Stimulated activated naive CD4-positive, alpha-beta T cell treated with Interleukin-2 at 50 U/mL for 16 hours (primary cell): ENCODE measurements around the gene MYO1F.
"Not testable (repeated sequence)": the region's sequence is repeated elsewhere in the genome, so short reads cannot be mapped to it uniquely, and the experiment has no call there.

Source experiments
- DNase-seq: peaks from one replicate; lab custom pipeline; 2025; lab: John Stamatoyannopoulos, UW

The MYO1F gene

DNA sequence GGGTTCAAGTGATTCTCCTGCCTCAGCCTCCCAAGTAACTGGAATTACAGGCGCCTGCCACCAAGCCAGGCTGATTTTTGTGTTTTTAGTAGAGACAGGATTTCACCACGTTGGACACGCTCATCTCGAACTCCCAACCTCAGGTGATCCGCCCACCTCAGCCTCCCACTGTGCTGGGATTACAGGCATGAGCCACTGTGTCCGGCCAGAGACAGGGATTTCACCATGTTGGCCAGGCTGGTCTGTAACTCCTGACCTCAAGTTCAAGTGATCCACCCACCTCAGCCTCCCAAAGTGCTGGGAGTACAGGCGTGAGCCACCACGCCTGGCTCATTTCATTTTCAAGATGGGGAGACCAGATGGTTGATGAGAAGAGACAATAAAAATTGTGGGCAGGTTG, 12.4 kb downstream of the MYO1F start:
- DNase-seq = not testable (repeated sequence)

DNA sequence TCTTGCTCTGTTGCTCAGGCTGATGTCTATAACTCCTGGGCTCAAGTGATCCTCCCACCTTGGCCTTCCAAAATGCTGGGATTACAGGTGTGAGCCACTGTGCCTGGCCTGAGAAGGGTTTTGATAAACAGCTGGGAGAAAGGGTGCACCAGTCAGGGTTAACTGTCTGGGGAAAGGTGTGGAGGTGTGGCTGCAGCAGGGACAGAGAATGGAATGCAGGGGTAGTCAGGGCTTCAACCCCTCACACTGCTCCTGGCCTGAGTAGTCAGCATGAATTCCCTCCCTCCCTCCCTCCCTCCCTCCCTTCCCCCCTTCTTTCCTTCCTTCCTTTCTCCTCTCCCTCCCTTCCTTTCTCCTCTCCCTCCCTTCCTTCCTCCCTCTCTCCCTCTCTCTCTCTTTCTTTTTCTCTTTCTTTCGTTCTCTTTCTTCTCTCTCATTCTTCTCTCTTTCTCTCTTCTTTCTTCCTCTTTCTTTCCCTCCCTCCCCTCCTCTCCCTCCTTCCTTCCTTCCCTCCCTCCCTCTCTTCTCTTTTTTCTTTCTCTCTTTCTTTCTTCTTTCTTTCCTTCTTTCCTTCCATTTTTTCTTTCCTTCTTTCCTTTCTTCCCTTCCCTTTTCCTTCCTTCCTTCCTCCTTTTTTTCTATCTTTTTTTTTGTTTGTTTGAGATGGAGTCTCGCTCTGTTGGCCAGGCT, 16.0 kb downstream of the MYO1F start:
- no peak for DNase-seq

DNA sequence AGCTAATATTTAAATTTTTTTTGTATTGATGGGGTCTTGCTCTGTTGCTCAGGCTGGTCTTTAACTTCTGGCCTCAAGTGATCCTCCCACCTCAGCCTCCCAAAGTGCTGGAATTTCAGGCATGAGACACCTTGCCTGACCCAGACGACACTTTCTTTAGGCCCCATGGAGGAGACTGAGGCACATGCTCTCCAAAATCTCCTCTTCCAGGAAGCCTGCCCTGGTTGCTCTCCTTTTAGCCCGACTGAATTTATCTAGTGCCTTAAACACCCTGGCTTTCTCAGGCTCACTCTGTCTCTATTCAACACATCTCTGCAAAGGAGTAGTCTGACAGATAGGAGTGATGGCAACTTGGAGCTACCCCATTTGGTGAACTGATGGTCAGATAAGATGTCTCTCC, 18.9 kb downstream of the MYO1F start:
- DNase-seq = no peak

DNA sequence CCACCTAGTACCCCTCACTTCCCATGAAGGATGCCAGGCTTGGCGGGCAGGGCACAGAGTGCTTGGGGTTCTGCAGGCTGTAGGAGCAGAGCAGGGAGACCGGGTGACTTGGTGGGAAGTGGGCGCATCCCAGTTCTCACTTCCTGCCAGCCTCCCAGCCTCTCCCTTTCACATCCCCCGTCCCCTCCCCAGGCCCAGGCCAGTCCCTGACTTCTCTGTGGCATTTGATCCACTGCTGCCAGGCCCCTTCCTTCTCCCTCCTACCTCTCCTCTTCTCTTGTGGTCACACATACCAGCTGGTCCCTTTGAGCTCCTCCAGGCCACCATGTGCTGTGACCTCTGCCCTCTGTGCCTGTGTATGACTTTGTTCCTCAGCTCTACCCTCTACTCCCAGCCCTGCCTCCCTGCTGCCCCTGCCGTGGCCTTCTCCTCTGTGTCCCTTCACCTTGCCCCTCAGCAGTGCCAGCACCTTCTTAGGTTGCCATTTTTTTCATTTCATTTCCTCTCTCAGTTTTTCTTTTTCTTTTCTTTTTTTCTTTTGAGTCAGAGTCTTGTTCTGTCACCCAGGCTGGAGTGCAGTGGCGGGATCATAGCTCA, 19.5 kb downstream of the MYO1F start:
- DNase-seq = no peak

DNA sequence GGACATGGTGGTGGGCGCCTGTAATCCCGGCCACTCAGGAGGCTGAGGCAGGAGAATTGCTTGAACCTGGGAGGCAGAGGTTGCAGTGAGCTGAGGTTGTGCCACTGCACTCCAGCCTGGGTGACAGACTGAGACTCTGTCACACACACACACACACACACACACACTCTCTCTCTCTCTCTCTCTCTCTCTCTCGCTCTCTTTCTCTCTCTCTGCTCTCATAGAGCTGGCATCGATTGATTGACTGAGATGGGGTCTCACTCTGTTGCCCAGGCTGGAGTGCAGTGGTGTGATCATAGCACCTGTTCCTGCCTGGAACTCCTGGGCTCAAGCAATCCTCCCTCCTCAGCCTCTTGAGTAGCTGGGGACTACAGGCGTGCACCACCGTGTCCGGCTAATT, 23.5 kb downstream of the MYO1F start:
- DNase-seq = not testable (repeated sequence)

DNA sequence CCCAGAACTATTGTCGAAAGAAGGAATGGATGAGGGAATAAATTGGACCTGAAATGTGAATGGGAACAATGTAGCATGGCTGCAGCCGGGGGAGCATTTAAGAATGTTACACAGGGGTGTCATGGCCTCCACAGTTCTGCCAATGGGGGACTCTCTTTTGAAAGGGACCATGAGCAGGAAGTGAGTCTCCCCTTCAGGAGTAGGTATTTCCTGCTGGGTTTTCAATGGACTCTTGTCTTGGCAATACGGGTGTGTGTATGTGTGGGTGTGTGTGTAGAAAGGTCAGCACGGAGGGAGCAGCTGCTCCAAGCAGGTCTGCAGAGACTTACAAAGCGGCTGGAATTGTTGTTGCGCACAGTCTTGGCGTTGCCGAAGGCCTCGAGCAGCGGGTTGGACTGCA, 24.4 kb downstream of the MYO1F start:
- no peak for DNase-seq

DNA sequence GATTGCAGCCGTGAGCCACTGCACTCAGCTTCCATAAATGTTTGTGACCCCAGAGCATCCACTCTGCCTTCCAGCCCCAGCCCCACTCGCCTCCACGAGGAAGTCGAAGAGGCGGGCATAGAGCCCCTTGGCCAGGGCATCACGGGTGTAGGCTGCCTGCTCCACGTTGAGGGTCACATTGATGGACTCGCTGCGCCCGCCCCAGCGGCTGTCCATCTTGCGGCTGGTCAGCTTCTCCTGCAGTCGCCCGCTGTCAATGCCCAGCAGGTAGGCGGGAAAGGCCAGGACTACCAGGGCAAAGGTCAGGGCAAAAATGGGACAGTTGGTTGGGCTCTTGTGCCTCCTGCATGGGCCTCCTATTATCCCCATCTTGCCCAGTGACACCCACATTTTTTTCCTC, 27.2 kb downstream of the MYO1F start:
- no peak for DNase-seq

DNA sequence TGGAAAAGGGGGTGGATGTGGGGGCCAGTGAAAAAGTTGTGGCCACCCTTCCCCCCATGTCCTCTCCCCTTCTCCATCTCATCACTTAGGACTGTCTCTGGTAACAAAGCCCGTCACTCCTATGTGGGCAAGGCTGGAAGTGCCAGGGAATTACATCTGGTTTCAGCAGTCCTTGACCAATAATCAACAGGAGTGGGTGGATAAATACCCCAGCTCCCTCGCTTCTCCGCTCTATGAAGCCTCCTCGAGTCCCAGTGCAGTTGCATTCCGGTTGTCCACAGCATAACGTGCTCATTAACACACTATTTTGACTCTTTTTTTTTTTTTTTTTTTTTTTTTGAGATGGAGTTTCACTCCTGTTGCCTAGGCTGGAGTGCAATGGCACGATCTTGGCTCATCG, 31.5 kb downstream of the MYO1F start:
- no peak for DNase-seq

DNA sequence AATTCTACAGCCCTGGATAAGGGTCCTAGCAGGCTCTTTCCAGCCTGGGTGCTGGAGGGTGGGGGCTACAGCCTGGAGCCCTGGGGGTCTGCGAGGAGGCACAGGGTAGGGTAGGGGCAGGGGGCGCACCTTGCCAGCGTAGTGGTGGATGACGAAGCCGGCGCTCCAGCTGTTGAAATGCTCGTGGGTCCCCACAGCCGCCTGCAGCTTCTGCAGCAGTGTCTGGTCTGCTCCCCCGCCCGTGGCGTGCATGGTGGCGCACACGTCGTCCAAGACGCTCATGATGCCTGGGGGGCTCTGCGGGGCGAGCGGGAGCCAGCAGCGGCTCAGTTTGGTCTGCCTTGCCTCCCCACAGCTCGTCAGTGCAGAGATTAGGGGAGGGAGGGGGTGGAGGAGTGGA, 33.1 kb downstream of the MYO1F start:
- no peak for DNase-seq

DNA sequence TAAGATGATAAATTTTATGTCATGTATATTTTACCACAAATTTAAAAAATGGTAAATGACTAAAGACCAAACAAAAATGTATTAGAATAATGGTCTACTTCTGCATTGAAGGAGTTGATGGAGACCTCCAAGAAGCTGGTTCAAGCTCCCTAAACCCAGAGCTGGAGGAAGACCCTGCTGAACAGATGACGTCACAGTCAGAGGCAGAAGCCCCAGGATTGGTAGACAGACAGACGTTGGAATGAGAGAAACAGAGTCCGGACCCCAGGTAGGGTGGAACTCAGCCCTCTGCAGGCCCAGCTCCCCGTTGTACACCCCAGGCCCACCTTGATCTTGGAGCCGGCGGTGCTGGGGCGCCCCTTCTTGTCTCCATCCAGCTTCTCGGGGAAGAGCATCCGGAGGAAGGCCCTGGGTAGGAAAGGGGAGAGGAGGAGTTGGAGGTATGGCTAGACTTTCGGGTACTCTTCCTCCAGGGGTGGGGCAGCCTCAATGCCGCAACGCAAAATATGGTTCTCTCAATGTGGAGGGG, 37.6 kb downstream of the MYO1F start:
- no peak for DNase-seq

DNA sequence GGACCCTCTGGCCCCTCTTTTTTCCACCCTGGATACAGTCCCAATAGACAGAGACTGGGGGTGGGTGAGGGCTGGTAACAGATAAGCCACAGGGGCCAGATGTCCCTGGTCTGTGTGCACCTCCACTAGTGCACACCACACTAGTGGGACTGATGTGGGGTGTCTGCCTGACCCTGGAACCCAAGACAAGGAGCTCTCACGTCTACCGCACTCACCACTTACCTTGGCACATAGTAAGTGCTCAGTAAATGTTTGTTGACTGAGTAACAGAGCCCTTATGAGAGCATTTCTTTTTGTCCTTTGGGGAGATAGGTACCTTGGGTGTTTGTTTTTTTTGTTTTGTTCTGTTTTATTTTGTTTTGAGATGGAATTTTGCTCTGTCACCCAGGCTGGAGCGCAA, 40.1 kb downstream of the MYO1F start:
- no peak for DNase-seq

DNA sequence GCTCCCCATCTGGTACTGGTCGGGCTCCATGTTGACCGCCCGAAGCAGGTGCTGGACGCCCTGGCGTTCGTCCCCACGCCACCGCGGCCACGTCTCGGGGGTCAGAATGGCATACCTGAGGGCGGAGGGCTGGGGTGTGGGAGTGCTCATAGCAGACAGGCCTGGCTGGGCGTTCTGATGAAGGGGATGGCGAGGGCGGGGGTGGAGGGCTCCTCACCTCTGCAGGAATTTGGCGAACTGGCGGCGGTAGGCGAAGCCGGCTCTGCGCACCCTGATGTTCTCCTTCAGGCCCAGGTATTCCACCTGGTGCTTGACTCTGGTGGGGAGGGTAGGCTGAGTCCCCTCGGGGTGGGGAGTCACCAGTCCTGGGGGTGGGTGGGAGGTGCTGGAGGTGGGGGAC, 41.0 kb downstream of the MYO1F start:
- DNase-seq = no peak

DNA sequence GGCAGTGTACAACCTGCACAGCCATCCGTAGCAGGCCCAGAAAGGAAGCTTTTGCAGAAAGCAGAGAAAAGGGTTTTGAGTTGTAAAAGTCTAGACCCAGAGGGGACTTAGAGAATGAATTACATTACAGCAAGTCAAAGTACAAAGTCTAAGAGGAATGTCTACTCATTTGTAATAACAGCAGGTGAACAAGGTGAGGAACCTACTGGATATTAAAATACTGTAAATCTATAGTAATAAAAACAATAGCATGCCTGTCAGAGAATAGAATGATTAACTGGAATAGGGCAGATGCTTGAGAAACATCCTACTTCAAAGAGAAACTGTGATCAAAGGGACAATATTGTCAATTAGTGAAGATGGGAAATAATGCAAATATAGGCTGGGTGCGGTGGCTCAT, 45.0 kb downstream of the MYO1F start:
- no peak for DNase-seq

DNA sequence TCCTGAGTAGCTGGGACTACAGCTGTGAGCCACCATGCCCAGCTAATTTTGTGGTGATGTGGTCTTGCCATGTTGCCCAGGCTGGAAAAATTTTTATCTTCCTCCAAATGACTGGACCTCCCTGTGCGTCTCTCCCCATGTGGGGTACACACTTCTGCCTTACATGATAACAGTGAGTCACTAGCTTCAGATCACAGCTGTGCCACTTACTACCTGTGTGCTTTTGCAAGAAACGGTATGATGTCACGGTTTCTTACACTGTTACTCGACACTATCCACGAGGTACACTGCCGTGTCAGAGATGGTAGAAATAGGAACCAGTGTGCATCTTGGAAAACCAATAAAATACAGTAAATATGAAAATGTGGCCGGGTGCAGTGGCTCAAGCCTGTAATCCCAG, 45.8 kb downstream of the MYO1F start:
- no peak for DNase-seq

DNA sequence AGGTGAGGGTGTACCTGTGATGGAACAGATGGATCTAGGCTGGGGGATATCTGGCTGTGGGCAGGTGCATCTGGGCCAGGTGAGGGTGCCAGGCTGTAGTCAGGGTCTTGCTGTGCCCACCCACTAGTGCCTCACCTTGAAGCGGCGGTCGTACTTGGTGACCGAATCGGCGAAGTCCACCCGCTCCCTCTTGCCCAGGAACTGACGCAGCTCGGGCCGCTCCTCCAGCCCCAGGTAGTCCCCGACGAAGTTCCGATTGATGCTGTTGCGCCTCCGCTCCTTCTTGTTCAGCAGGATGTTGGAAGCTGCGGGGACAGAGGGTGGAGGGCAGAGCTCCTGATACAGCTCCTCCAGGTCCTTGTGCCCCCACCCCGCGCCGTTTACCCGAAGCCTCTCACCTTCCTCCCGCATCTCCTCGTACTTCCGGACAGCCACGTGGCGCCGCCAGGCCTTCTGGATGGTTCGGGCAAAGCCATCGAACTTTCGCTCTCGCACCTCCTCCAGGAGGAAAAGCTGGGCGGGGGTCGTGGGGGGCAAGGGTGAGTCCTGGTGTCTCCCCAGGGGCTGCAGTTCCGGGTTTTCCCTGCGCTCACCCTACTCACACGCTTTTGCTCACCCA, 47.1 kb downstream of the MYO1F start:
- DNase-seq = no peak

DNA sequence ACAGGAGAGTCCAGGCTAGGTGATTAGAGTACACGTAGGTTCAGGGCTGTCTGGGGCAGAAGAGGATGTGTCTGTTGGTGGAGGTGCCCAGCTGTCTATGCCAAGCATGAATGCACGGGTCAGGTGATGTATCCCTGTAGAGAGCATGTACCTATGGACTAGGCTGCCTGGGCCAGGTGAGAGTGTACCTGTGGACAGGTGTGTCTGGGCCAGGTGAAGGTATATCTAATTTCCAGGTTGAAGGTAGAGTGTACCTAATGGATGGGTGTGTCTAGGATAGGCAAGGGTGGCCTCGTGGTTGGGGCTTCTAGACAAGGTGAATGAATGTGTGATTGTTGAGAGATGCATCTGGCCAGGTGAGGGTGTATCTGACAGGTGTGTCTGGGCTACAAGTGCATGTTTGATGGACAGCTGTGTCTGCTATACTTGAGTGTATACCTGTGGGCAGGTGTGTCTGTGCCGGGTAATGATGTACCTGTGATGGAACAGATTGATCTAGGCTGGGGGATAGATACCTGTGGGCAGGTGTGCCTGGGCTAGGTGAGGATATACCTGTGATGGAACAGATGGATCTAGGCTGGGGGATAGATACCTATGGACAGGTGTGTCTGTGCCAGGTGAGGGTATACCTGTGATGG, 47.8 kb downstream of the MYO1F start:
- no peak for DNase-seq

DNA sequence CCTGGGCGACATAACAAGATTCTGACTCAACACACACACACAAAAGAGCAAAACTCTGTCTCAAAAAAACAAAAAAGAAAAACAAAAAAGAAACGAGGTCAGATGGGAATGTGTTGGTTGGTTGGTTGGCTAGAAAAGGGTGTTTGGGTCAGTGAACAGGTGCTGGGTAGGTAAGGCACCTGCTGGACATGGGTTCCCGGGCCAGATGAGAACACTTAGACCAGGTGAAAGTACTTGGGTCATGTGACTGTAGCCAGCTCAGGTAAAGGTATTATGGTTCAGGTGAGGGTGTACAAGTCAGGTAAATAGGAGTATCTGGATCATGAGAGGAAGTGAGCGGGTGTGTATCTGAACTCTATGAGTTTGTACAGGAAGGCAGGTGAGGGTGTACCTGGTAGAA, 48.7 kb downstream of the MYO1F start:
- DNase-seq = no peak

DNA sequence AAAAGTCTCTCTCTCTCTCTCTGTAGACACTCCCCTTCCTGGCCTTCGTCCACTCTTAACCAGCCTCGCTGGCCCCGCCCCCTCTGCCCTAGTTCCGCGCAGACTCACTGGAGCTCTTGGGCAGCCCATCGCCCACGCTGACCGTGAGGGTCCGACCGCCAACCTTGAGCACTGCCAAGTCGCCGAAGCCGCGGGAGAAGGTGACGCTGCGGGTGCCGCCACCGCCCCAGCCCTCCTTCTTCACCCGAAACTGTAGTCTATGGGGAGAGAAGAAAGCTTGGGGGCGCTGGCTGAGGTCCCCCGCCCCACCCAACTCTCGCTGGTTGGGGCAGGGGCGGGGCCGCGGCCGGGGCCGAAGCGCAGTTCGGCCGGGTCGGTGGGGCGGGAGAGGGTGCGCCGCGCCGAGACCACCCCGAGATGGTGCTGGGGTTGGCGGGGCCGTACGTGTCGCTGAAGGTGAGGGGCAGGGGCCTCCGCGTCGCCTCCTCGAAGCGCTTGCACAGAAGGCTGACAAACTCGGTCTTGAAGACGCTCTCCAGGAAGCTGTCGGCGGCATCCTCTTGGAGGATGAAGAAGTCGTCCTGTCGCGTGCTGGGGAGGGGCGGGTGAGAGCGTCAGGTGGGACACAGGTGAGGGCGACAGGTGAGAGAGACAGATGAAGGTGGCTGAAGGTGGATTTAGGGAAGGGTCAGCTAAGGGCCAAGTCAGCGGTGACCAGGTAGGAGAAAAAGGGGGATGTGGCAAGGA, 50.7 kb downstream of the MYO1F start:
- no peak for DNase-seq

DNA sequence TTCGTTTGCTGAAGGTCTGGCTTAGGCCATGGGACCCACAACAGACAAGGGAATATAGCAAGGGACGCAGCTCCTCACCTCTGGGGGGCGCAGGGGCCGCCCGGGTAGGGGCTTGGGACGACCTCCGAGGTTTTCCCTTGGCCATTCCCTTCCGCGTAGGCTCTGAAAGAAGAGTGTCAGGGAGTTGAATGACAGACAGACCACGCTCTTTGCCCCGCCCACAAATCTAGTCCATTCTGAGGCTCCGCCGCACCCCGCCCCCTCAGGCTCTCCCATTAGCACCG, 51.9 kb downstream of the MYO1F start:
- no peak for DNase-seq

DNA sequence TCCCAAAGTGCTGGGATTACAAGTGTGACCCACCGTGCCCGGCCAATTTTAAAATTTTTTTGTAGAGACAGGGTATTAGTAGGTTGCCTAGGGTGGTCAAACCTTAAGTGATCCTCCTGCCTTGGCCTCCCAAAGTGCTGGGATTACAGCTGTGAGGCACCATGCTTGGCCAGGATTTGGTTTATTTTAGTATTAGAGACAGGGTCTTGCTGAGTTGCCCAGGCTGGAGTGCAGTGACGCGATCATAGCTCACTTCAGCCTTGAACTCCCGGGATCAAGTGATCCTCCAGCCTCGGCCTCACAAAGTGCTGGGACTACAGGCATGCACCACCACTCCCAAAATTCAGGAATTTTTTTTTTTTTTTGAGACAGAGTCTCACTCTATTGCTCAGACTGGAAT, 57.9 kb downstream of the MYO1F start:
- DNase-seq = no peak

DNA sequence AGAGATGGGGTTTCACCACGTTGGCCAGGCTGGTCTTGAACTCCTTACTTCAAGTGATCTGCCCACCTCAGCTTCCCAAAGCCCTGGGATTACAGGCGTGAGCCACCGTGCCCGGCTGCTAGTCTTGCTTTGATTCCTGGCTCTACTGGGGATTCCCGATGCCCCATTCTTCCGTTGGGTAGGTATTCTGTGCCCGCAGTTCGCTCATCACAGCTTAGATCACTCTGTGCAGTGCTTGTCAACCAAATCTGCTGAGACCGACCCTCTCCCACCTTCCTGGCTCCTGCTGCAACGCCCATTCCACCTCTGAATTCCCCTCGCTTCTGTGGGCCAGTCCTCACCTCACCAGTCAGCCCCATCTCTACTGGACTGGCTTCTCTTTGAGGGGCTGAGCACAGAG, 58.7 kb downstream of the MYO1F start:
- no peak for DNase-seq
